ENCODE data around the gene SLC35F4.

Gene SLC35F4

GRCh38 chr14:57845802-57846531 lies 19.9 kb downstream of the SLC35F4 start:
- no peak for DNase-seq (ENCODE audit: low spot score)
- no peak overlapping the region for H3K27ac ChIP-seq
- TF ChIP-seq, protein P1, sequence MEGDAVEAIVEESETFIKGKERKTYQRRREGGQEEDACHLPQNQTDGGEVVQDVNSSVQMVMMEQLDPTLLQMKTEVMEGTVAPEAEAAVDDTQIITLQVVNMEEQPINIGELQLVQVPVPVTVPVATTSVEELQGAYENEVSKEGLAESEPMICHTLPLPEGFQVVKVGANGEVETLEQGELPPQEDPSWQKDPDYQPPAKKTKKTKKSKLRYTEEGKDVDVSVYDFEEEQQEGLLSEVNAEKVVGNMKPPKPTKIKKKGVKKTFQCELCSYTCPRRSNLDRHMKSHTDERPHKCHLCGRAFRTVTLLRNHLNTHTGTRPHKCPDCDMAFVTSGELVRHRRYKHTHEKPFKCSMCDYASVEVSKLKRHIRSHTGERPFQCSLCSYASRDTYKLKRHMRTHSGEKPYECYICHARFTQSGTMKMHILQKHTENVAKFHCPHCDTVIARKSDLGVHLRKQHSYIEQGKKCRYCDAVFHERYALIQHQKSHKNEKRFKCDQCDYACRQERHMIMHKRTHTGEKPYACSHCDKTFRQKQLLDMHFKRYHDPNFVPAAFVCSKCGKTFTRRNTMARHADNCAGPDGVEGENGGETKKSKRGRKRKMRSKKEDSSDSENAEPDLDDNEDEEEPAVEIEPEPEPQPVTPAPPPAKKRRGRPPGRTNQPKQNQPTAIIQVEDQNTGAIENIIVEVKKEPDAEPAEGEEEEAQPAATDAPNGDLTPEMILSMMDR (conservative IDR thresholded peaks at IDR 0.05; ENCODE audit: low read depth): no peak
- POLR2A ChIA-PET (ENCODE audit: low non-redundant PET): no interaction called here
- CTCF ChIA-PET: no interaction called here

DNA sequence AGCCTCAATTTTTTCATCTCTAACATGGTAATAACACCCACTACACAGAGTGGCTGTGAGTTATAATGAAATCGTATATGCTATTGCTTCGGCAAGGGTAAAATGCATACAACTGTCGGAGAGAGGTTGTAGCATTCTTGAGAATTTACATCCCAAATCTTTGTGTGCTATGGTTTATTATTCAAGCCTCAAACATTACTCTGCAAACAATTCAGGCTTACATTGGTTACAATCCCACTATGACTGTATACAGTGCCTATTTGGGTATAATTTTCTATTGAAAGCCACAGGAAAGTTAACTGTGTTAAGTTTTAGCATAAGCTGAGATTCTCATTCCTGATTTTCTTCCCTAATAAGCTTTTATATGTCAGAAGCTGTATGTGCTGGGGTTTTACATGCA lies 20.6 kb downstream of the SLC35F4 start:
- CTCF ChIA-PET: no interaction called here
- TF ChIP-seq, protein P1 (conservative IDR thresholded peaks at IDR 0.05; ENCODE audit: low read depth): no peak
- POLR2A ChIA-PET (ENCODE audit: low non-redundant PET): no interaction called here
- no peak for DNase-seq (ENCODE audit: low spot score)
- H3K27ac ChIP-seq: no peak overlapping the region

DNA sequence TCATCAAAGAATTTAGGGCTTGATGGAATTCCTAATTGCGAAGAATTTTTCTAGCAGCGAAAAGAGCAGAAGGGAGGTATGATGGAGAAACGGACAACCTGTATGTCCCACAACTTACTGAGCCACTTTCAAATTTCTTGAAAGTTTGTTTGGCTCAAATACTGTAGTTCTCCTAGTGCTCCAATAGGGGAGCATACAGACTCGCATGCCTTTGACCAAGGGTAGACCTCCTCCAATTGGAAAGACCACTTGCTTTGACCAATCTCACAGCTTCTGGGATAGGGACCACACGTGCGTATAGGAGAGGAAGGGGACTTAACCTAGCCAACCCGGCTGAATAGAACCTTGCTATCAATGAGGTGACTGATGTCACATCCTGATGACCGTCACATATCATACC lies 28.6 kb downstream of the SLC35F4 start:
- DNase-seq (ENCODE audit: low spot score): no peak
- CTCF ChIA-PET: no interaction called here
- no peak overlapping the region for H3K27ac ChIP-seq
- TF ChIP-seq, protein P1 (conservative IDR thresholded peaks at IDR 0.05; ENCODE audit: low read depth): no peak
- POLR2A ChIA-PET (ENCODE audit: low non-redundant PET): no interaction called here

- ChIA-PET POLR2A (ENCODE audit: low non-redundant PET) (no interaction called here), CTCF (interaction anchor here (0.9 kb wide), 1 partner anchor 1033 kb away, joined by 3 read pairs; no protein-coding TSS in a partner anchor)
- H3K27ac ChIP-seq: no peak overlapping the region; the same call in 1 of the 2 replicates
- no peak for DNase-seq (ENCODE audit: low spot score)
- TF ChIP-seq, protein P1 (conservative IDR thresholded peaks at IDR 0.05; ENCODE audit: low read depth): no peak
Observed at GRCh38 chr14:57835766-57836165, 30.1 kb downstream of the SLC35F4 start.

DNA sequence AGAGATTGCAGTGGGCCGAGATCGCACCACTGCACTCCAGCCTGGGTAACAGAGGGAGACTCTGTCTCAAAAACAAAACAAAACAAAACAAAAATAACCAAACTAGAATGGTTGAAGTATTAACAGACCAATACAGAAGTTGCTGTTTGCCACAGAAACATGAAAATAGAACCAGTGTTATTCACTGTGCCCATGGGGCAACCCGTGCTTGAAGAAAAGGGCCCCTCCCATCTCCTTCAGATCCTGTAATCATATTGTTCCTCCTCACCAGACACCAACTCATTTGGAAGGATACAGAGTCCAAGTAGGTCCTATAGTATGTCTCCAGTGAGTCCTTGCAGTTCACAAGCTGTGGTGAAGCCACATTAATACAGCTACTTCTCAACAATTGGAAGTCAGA lies 30.9 kb downstream of the SLC35F4 start:
- POLR2A ChIA-PET (ENCODE audit: low non-redundant PET): no interaction called here
- no peak for DNase-seq (ENCODE audit: low spot score)
- TF ChIP-seq, protein P1 (conservative IDR thresholded peaks at IDR 0.05; ENCODE audit: low read depth): no peak
- peak overlapping the region; percentile 79 for H3K27ac ChIP-seq
- CTCF ChIA-PET: no interaction called here

- TF ChIP-seq, protein P1 (conservative IDR thresholded peaks at IDR 0.05; ENCODE audit: low read depth): no peak
- CTCF ChIA-PET: interaction anchor here (0.5 to 1.1 kb wide), 2 partner anchors 18 to 99 kb away, joined by 4 to 5 read pairs; no protein-coding TSS in a partner anchor
Observed at GRCh38 chr14:57834001-57834598, 31.8 kb downstream of the SLC35F4 start.

More at GRCh38 chr14:57834001-57834598, 31.8 kb downstream of the SLC35F4 start:
- H3K27ac ChIP-seq: peak overlapping the region; percentile 79
- POLR2A ChIA-PET (ENCODE audit: low non-redundant PET): no interaction called here
- no peak for DNase-seq (ENCODE audit: low spot score)

Measured in RWPE1 (cell line).